Neural progenitor cell (in vitro differentiated cells): ENCODE data around the gene CACUL1. TPM values are rescaled to one million over a fixed set of nuclear protein-coding genes. Genes with fewer than 3 reads are reported as not detected.
"Not testable (repeated sequence)": the region's sequence is repeated elsewhere in the genome, so short reads cannot be mapped to it uniquely, and the experiment has no call there.

Experiments
- DNase-seq: peaks from one replicate; pipeline ENCODE4 v3.0.0-alpha.2; 2016; ENCODE audit warnings: low spot score
- H2AFZ ChIP-seq: fragments of 200-600 bp; sonication (generic); replicated peaks from 2 replicates; pipeline ENCODE4 v1.6.1; 2016; ENCODE audit warnings: antibody characterized with exemption
- H3F3A ChIP-seq: fragments of 200-600 bp; sonication (generic); 2 replicates; pipeline ENCODE4 v1.6.1; 2016; ENCODE audit warnings: antibody characterized with exemption, low read depth
- H3K27ac ChIP-seq: fragments of 200-600 bp; sonication (generic); 2 replicates; pipeline ENCODE4 v1.5.1; 2016; ENCODE audit warnings: mild to moderate bottlenecking
- H3K27me3 ChIP-seq: fragments of 200-600 bp; sonication (generic); 2 replicates; pipeline ENCODE4 v1.6.1; 2016; ENCODE audit warnings: mild to moderate bottlenecking, moderate library complexity
- H3K36me3 ChIP-seq: fragments of 200-600 bp; sonication (generic); 2 replicates; pipeline ENCODE4 v1.5.1; 2016
- H3K4me1 ChIP-seq: fragments of 200-600 bp; sonication (generic); 2 replicates; pipeline ENCODE4 v1.6.1; 2016; ENCODE audit warnings: mixed run types
- H3K4me2 ChIP-seq: fragments of 200-600 bp; sonication (generic); 2 replicates; pipeline ENCODE4 v1.6.1; 2016
- H3K4me3 ChIP-seq: fragments of 200-600 bp; sonication (generic); 2 replicates; pipeline ENCODE4 v1.5.1; 2016
- H3K79me2 ChIP-seq: fragments of 200-600 bp; sonication (generic); 2 replicates; pipeline ENCODE4 v1.6.1; 2016; ENCODE audit warnings: low read depth
- H3K9ac ChIP-seq: fragments of 200-600 bp; sonication (generic); 2 replicates; pipeline ENCODE4 v1.6.1; 2016
- H3K9me3 ChIP-seq: fragments of 200-600 bp; sonication (generic); 2 replicates; pipeline ENCODE4 v1.5.1; 2016; ENCODE audit warnings: low read depth
- H4K20me1 ChIP-seq: fragments of 200-600 bp; sonication (generic); 2 replicates; pipeline ENCODE4 v1.6.1; 2016; ENCODE audit warnings: low read depth
- H3K27ac Mint-ChIP-seq: 3 replicates; pipeline ENCODE4 v1.8.0; 2021; ENCODE audit warnings: mixed read lengths
- H3K27me3 Mint-ChIP-seq: 2 replicates; pipeline ENCODE4 v1.8.0; 2022; ENCODE audit warnings: low read depth, mild to moderate bottlenecking, inconsistent platforms, moderate library complexity, mixed read lengths; ENCODE audit not compliant: insufficient read depth
- H3K36me3 Mint-ChIP-seq: 3 replicates; pipeline ENCODE4 v1.8.0; 2021; ENCODE audit warnings: mixed read lengths
- H3K4me1 Mint-ChIP-seq: 3 replicates; pipeline ENCODE4 v1.8.0; 2021; ENCODE audit warnings: mixed read lengths
- H3K4me3 Mint-ChIP-seq: 3 replicates; pipeline ENCODE4 v1.8.0; 2021; ENCODE audit warnings: mild to moderate bottlenecking, moderate library complexity, mixed read lengths
- H3K9me3 Mint-ChIP-seq: 3 replicates; pipeline ENCODE4 v1.8.0; 2020; ENCODE audit warnings: mixed read lengths
- CTCF ChIP-seq: fragments of 200-600 bp; sonication (generic); IDR thresholded peaks from 2 replicates; pipeline ENCODE4 v1.5.1; 2017; ENCODE audit warnings: antibody characterized with exemption, mild to moderate bottlenecking
- EZH2 ChIP-seq: fragments of 200-600 bp; sonication (generic); IDR thresholded peaks from 2 replicates; pipeline ENCODE4 v1.6.1; 2017; ENCODE audit warnings: antibody characterized with exemption, mild to moderate bottlenecking, moderate library complexity
- EZH2phosphoT487 ChIP-seq: fragments of 200-600 bp; sonication (generic); IDR thresholded peaks from 2 replicates; pipeline ENCODE4 v1.6.1; 2017; ENCODE audit warnings: antibody characterized with exemption
- total RNA-seq: library from RNA; depleted of rRNA; stranded (reverse); fragments of >200 nt; gene quantifications from 2 replicates; pipeline ENCODE4 v1.2.3, GENCODE V29; 2015; ENCODE audit warnings: low replicate concordance

CACUL1 gene
- total RNA-seq, 1 donor from 2014 or later: 38.8 TPM

- Histone ChIP-seq H3K79me2 (no peaks in the 10 kb centered on the region), H4K20me1 (no peaks in the 10 kb centered on the region), H3K27ac (no peak overlapping the region), H2AFZ (no peak overlapping the region), H3K9ac (no peak overlapping the region), H3K36me3 (no peaks in the 10 kb centered on the region), H3K4me2 (no peak overlapping the region), H3F3A (no peaks in the 10 kb centered on the region), H3K9me3 (no peaks in the 10 kb centered on the region), H3K27me3 (no peaks in the 10 kb centered on the region), H3K4me3 (no peak overlapping the region), H3K4me1 (peaks cover 21% of the 10 kb centered on the region)
- Mint-ChIP-seq H3K36me3 (peaks cover 9% of the 10 kb centered on the region), H3K27ac (no peak overlapping the region), H3K27me3 (peaks cover 2% of the 10 kb centered on the region), H3K4me1 (peaks cover 29% of the 10 kb centered on the region), H3K9me3 (no peaks in the 10 kb centered on the region), H3K4me3 (no peak overlapping the region)
- no peak for DNase-seq
- no peak for TF ChIP-seq EZH2phosphoT487
- no peak for TF ChIP-seq EZH2
- no peak for TF ChIP-seq CTCF
Measured at GRCh38 chr10:118672153-118672552, 82.6 kb downstream of the CACUL1 start.

GRCh38 chr10:118671221-118671620, 83.5 kb downstream of the CACUL1 start:
- not testable (repeated sequence) for H3K9me3 Mint-ChIP-seq, H3F3A ChIP-seq, H3K27me3 Mint-ChIP-seq, H3K9me3 ChIP-seq, H4K20me1 ChIP-seq, DNase-seq, H3K4me3 ChIP-seq, H3K27me3 ChIP-seq, H3K27ac Mint-ChIP-seq, H3K9ac ChIP-seq, H3K27ac ChIP-seq, H3K36me3 ChIP-seq, H2AFZ ChIP-seq, H3K79me2 ChIP-seq, H3K36me3 Mint-ChIP-seq, H3K4me2 ChIP-seq, H3K4me3 Mint-ChIP-seq
- H3K4me1 ChIP-seq: peaks cover 21% of the 10 kb centered on the region
- H3K4me1 Mint-ChIP-seq: peaks cover 29% of the 10 kb centered on the region

- no peak overlapping the region for H3K4me3 ChIP-seq
Measured at GRCh38 chr10:118670472-118671124, 84.2 kb downstream of the CACUL1 start.

More at GRCh38 chr10:118670472-118671124, 84.2 kb downstream of the CACUL1 start:
- H3K36me3 ChIP-seq: no peaks in the 10 kb centered on the region
- peaks cover 29% of the 10 kb centered on the region for H3K4me1 Mint-ChIP-seq
- peaks cover 9% of the 10 kb centered on the region for H3K36me3 Mint-ChIP-seq
- no peaks in the 10 kb centered on the region for H3K9me3 Mint-ChIP-seq
- H3K4me2 ChIP-seq: no peak overlapping the region
- no peak overlapping the region for H3K9ac ChIP-seq
- DNase-seq: no peak
- peaks cover 2% of the 10 kb centered on the region for H3K27me3 Mint-ChIP-seq
- no peaks in the 10 kb centered on the region for H3K79me2 ChIP-seq
- no peaks in the 10 kb centered on the region for H4K20me1 ChIP-seq
- no peaks in the 10 kb centered on the region for H3F3A ChIP-seq
- H3K9me3 ChIP-seq: no peaks in the 10 kb centered on the region
- H2AFZ ChIP-seq: no peak overlapping the region
- H3K27ac ChIP-seq: no peak overlapping the region
- TF ChIP-seq CTCF (no peak), EZH2 (no peak), EZH2phosphoT487 (no peak)
- H3K4me3 Mint-ChIP-seq: no peak overlapping the region
- H3K4me1 ChIP-seq: peaks cover 21% of the 10 kb centered on the region
- H3K27me3 ChIP-seq: no peaks in the 10 kb centered on the region
- H3K27ac Mint-ChIP-seq: no peak overlapping the region
